Activated B cell treated with CpG ODN at 0.5 μM for 24 hours (primary cell): Measurements from ENCODE around the gene C20orf96. TPM values are rescaled to one million over a fixed set of nuclear protein-coding genes. Genes with fewer than 3 reads are reported as not detected.

Source experiments
- ATAC-seq: fragments of 200-7000 bp; cut with Tn5 transposase; one replicate; pipeline ENCODE4 v1.10.0; 2021; ENCODE audit warnings: low read depth, mild to moderate bottlenecking, moderate library complexity
- CTCF ChIA-PET: fragments of 350-600 bp; sonication (Branson Sonifier 250); formaldehyde crosslinking; loops from one replicate; lab custom pipeline; 2021; ENCODE audit warnings: antibody characterized with exemption; lab: Charles Lee
- POLR2A ChIA-PET: fragments of 350-600 bp; sonication (Branson Sonifier 250); formaldehyde crosslinking; loops from one replicate; lab custom pipeline; 2021; ENCODE audit warnings: antibody characterized with exemption; lab: Charles Lee
- DNase-seq: peaks from one replicate; pipeline ENCODE4 v3.0.0; 2022
- H3K27ac Mint-ChIP-seq: one replicate; pipeline ENCODE4 v1.8.0; 2020; ENCODE audit warnings: mixed read lengths
- H3K27me3 Mint-ChIP-seq: one replicate; pipeline ENCODE4 v1.8.0; 2021; ENCODE audit warnings: mixed read lengths
- H3K36me3 Mint-ChIP-seq: one replicate; pipeline ENCODE4 v1.8.0; 2021; ENCODE audit warnings: low read depth, mixed read lengths
- H3K4me1 Mint-ChIP-seq: one replicate; pipeline ENCODE4 v1.8.0; 2021; ENCODE audit warnings: mixed read lengths
- H3K4me3 Mint-ChIP-seq: one replicate; pipeline ENCODE4 v1.8.0; 2020; ENCODE audit warnings: mild to moderate bottlenecking, mixed read lengths
- H3K9me3 Mint-ChIP-seq: one replicate; pipeline ENCODE4 v1.8.0; 2020; ENCODE audit warnings: mixed read lengths
- intact Hi-C: fragments of 100-400 bp; cut with micrococcal nuclease; formaldehyde crosslinking; loops from one replicate; pipeline ENCODE4 v1.15.1; 2024
- total RNA-seq: library from RNA; stranded (reverse); gene quantifications from 2 replicates; pipeline ENCODE4 v1.2.3, GENCODE V29; 2022
- TF ChIP-seq, protein P1 (sequence below): fragments of 200-600 bp; IDR thresholded peaks from one replicate; pipeline ENCODE4 v1.8.0; 2022; ENCODE audit warnings: antibody characterized with exemption, mild to moderate bottlenecking

C20orf96 gene
- total RNA-seq, 1 donor from 2014 or later: 5.5 TPM

DNA sequence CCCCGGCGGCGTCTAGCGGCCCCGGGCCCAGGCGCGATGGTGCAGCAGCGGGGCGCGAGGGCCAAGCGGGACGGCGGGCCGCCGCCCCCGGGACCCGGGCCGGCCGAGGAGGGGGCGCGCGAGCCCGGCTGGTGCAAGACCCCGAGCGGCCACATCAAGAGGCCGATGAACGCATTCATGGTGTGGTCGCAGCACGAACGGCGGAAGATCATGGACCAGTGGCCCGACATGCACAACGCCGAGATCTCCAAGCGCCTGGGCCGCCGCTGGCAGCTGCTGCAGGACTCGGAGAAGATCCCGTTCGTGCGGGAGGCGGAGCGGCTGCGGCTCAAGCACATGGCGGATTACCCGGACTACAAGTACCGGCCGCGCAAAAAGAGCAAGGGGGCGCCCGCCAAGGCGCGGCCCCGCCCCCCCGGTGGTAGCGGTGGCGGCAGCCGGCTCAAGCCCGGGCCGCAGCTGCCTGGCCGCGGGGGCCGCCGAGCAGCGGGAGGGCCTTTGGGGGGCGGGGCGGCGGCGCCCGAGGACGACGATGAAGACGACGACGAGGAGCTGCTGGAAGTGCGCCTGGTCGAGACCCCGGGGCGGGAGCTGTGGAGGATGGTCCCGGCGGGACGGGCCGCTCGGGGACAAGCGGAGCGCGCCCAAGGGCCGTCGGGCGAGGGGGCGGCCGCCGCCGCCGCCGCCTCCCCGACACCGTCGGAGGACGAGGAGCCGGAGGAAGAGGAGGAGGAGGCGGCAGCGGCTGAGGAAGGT, 35.5 kb upstream of the C20orf96 start:
- ChIA-PET POLR2A (interaction anchor here (1.2 to 4.3 kb wide), 5 partner anchors 16 to 55 kb away, joined by 3 to 79 read pairs (median 23); partner anchors contain the start of genes NRSN2, TRIB3 and ZCCHC3), CTCF (interaction anchor here (1.0 kb wide), 1 partner anchor 99 kb away, joined by 3 read pairs; the partner anchor contains the start of gene DEFB129)
- peak overlapping the region; percentile 84 for H3K4me3 Mint-ChIP-seq
- peaks cover 2% of the 10 kb centered on the region for H3K36me3 Mint-ChIP-seq
- TF ChIP-seq, protein P1, sequence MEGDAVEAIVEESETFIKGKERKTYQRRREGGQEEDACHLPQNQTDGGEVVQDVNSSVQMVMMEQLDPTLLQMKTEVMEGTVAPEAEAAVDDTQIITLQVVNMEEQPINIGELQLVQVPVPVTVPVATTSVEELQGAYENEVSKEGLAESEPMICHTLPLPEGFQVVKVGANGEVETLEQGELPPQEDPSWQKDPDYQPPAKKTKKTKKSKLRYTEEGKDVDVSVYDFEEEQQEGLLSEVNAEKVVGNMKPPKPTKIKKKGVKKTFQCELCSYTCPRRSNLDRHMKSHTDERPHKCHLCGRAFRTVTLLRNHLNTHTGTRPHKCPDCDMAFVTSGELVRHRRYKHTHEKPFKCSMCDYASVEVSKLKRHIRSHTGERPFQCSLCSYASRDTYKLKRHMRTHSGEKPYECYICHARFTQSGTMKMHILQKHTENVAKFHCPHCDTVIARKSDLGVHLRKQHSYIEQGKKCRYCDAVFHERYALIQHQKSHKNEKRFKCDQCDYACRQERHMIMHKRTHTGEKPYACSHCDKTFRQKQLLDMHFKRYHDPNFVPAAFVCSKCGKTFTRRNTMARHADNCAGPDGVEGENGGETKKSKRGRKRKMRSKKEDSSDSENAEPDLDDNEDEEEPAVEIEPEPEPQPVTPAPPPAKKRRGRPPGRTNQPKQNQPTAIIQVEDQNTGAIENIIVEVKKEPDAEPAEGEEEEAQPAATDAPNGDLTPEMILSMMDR: no peak
- H3K4me1 Mint-ChIP-seq: peaks cover 40% of the 10 kb centered on the region
- no peaks in the 10 kb centered on the region for H3K27me3 Mint-ChIP-seq
- intact Hi-C loops: no loop called here
- peak overlapping the region; percentile 69 for H3K27ac Mint-ChIP-seq
- no peaks in the 10 kb centered on the region for H3K9me3 Mint-ChIP-seq
- ATAC-seq: peak; percentile 2
- peak; percentile 58 for DNase-seq

DNA sequence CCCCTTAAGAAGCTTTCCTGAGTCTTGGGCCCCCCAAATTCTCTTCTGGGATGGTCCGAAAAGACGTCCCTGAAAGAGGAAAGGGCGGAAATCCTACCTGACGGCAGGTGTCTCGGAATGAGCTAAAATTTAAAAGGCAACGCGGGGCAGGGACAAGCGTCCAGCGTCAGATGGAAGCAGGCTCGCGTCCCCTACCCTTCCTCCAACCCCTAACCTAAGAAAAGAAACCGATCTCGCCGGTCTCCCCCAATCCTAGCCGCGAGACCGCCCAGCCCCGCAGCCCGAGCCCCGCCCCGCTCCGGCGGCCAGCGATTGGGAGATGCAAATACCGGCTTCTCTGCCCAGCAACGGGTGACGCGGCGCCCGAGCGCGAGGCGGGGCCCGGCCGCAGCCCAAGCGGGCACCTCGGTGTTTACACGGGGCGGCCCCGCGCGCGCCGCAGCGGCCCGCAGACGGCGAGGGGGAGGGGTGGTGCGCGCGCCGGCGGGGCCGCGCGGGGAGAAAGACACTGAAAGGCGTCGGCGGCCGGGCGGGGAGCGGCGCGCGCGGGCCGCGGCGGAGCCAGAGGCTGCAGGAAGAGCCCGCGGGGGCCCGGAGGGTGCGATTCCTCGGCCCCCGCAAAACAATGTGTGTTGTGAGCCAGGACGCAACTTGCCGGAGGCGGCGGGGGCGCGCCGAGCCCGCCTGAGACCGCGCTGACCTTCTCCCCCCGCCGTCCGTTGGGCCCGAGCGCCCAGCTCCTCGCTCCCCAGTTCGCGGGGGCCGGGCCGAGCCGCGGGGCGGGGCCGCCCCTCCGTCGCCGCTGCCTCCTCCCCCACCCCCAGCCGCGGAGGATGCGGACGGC, 34.7 kb upstream of the C20orf96 start, which contains the start of gene SOX12:
SOX12 (plus strand) TSS at position 508 of the 844 bp plus-strand sequence. CDS start 373 bp downstream, outside the sequence.
- peak within 1 kb of the TSS; percentile 89 for H3K4me3 Mint-ChIP-seq
- DNase-seq (peak; percentile 100), ATAC-seq (peak; percentile 71)
- CTCF ChIA-PET: interaction anchor here (1.0 to 1.3 kb wide), 2 partner anchors 8 to 59 kb away, joined by 3 read pairs; no protein-coding TSS in a partner anchor
- peaks cover 4% of the 10 kb centered on the region for H3K36me3 Mint-ChIP-seq
- peaks cover 37% of the 10 kb centered on the region for H3K4me1 Mint-ChIP-seq
- POLR2A ChIA-PET: interaction anchor here (0.5 to 4.3 kb wide), 11 partner anchors 13 to 508 kb away, joined by 3 to 79 read pairs (median 3); partner anchors contain the start of genes FAM110A, NRSN2, TRIB3 and ZCCHC3
- no peaks in the 10 kb centered on the region for H3K27me3 Mint-ChIP-seq
- intact Hi-C loops: no loop called here
- TF ChIP-seq, protein P1: no peak
- H3K9me3 Mint-ChIP-seq: no peaks in the 10 kb centered on the region
- H3K27ac Mint-ChIP-seq: peak within 1 kb of the TSS; percentile 90

DNA sequence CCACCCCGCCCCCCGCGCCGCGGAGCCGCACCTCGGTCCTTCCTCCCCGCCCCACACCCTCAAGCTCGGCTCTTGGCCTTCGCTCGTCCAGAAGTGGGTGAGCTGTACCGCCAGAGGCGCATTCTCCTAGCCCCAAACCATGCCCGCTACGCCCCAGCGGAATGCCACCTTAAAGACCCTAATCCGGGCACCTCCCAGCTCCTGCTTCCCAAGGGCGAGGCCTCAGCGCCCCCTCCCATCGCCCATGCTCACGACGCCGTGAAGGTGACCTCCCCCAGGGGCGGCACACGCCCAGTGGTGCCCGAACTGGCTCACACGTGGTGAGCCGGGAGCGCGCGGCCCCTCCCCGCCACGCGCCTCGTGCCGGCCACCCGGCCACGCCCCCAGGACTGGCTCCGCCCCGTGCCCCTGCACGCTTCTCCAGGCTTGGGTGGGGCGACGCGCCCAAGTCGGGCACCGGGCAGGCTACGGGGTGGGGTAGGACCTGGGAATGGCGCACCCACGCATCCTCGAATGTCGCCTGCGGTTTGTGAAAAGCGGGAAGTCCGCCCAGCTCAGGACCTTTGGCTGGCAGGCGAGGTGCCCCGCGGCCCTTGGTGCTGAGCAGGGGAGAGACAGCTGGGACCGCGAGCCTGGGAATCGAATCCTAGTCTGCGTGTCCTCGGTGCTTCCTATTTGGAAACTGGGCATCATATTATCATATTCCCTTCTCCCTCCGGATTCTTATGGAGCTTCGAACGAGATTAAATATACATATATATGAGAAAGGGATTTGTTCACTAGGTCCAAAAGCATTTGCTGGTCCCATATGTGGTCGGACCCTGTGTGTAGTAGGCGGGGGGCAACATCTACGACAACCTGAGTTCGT, 33.9 kb upstream of the C20orf96 start:
- CTCF ChIA-PET: interaction anchor here (0.9 to 1.3 kb wide), 4 partner anchors 9 to 58 kb away, joined by 3 to 4 read pairs (median 3); no protein-coding TSS in a partner anchor
- TF ChIP-seq, protein P1: no peak
- intact Hi-C loops: loop anchor here (1.0 kb wide), 3 partner anchors 14 to 219 kb away; partner anchors contain the start of genes CSNK2A1 and ZCCHC3
- POLR2A ChIA-PET: interaction anchor here (0.6 to 4.3 kb wide), 13 partner anchors 12 to 509 kb away, joined by 3 to 79 read pairs (median 5); partner anchors contain the start of genes FAM110A, NRSN2 and ZCCHC3
- Mint-ChIP-seq H3K27ac (peak overlapping the region; percentile 90), H3K4me3 (peak overlapping the region; percentile 89), H3K27me3 (no peaks in the 10 kb centered on the region), H3K4me1 (peaks cover 29% of the 10 kb centered on the region), H3K9me3 (no peaks in the 10 kb centered on the region), H3K36me3 (peaks cover 5% of the 10 kb centered on the region)
- ATAC-seq: peak; percentile 63
- DNase-seq: peak; percentile 97

DNA sequence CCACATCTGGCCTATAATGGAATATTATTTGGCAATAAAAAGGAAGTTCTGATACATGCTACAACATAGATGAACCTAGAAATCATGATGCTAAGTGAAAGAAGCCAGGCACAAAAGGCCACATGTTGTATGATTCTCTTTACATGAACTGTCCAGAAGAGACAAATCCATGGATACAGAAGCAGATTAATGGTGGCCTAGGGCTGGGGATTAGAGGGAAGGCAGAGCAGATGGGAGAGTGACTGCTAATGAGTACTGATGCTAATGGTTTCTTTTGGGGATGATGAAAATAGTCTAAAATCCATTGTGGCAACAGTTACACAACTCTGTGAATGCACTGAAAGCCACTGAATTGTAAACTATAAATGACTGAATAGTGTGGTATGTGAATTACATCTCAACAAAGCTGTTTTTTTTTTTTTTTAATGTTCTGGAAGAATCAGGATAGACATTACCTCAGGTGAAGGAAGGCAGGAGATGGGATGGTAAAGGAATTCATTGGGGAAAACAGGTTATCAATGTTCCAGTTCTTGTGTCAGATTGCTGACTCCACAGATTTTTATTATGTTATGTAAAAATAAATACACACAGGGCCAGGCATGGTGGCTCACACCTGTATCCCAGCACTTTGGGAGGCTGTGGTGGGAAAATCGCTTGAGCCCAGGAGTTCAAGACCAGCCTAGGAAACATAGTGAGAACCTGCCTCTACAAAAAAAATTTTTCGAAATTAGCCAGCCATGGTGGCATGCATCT, 25.9 kb upstream of the C20orf96 start:
- TF ChIP-seq, protein P1: no peak
- Mint-ChIP-seq H3K4me3 (no peak overlapping the region), H3K36me3 (peaks cover 3% of the 10 kb centered on the region), H3K4me1 (peaks cover 2% of the 10 kb centered on the region), H3K9me3 (no peaks in the 10 kb centered on the region), H3K27ac (no peak overlapping the region), H3K27me3 (no peaks in the 10 kb centered on the region)
- intact Hi-C loops: no loop called here
- DNase-seq (no peak), ATAC-seq (no peak)
- ChIA-PET POLR2A (interaction anchor here (0.7 kb wide), 1 partner anchor 69 kb away, joined by 4 read pairs; no protein-coding TSS in a partner anchor), CTCF (interaction anchor here (0.7 kb wide), 1 partner anchor 175 kb away, joined by 4 read pairs; no protein-coding TSS in a partner anchor)
